HT-29 (cell line): ENCODE measurements around the gene IL6. TPM values are rescaled to one million over a fixed set of nuclear protein-coding genes. Genes with fewer than 3 reads are reported as not detected.
"Not testable (repeated sequence)": the region's sequence is repeated elsewhere in the genome, so short reads cannot be mapped to it uniquely, and the experiment has no call there.

Experiments used
- DNase-seq: peaks from one replicate; pipeline ENCODE4 v3.0.0-alpha.2; 2015; ENCODE audit warnings: low spot score
- total RNA-seq: library from RNA; depleted of rRNA; stranded (reverse); fragments of >200 nt; shearing (Covaris generic); gene quantifications from 2 replicates; pipeline ENCODE4 v1.2.3, GENCODE V29; 2014; rRNA removed

The IL6 gene
- total RNA-seq, 1 experiment from 2014 or later, result not detected

- not testable (repeated sequence) for DNase-seq
Measured at GRCh38 chr7:22779730-22780323, 52.8 kb downstream of the IL6 start.

GRCh38 chr7:22781230-22781711 is 54.3 kb downstream of the IL6 start:
- DNase-seq, result no peak

Other genes starting within 250 kb of the IL6 start
- gene STEAP1B, start 227.0 kb upstream of the IL6 start, total RNA-seq, result not detected in 2 replicates
- gene TOMM7, start 95.6 kb downstream of the IL6 start, total RNA-seq, result 137 and 151 TPM in 2 replicates